Panc1 (cell line): ENCODE measurements around the gene SPRR3. TPM values are rescaled to one million over a fixed set of nuclear protein-coding genes. Genes with fewer than 3 reads are reported as not detected.

Experiments used
- ATAC-seq: fragments of 200-7000 bp; cut with Tn5 transposase; 2 replicates; pipeline ENCODE4 v1.9.1; 2020; ENCODE audit warnings: mild to moderate bottlenecking, moderate library complexity
- BruUV-seq: library from RNA; stranded (reverse); fragments of 400-500 nt; replicated peaks from 2 replicates; lab custom pipeline; 2021; lab: Mats Ljungman, UMichigan
- CTCF ChIA-PET: fragments of 300-600 bp; sonication (Branson Sonifier 250); formaldehyde crosslinking; loops from one replicate; lab custom pipeline; 2022; ENCODE audit warnings: antibody characterized with exemption; lab: Charles Lee
- POLR2A ChIA-PET: fragments of 300-600 bp; sonication (Branson Sonifier 250); formaldehyde crosslinking; loops from one replicate; lab custom pipeline; 2022; ENCODE audit warnings: antibody characterized with exemption; lab: Charles Lee
- DNase-seq: peaks from one replicate; pipeline ENCODE4 v3.0.0-alpha.2; 2010; ENCODE audit warnings: low read depth, low spot score
- H3K27ac ChIP-seq: 2 replicates; pipeline ENCODE4 v1.5.1; 2011; ENCODE audit warnings: mild to moderate bottlenecking, low read length, inconsistent platforms
- H3K27me3 ChIP-seq: fragments of 200-500 bp; sonication (Bioruptor generic); 2 replicates; pipeline ENCODE4 v1.6.0; 2014; ENCODE audit warnings: low read length, inconsistent platforms; ENCODE audit not compliant: control insufficient read depth, insufficient read depth
- H3K36me3 ChIP-seq: fragments of 200-500 bp; sonication (Bioruptor generic); 2 replicates; pipeline ENCODE4 v1.5.1; 2014; ENCODE audit warnings: inconsistent platforms, mild to moderate bottlenecking, low read length, moderate library complexity; ENCODE audit not compliant: control insufficient read depth, insufficient read depth
- H3K4me1 ChIP-seq: 2 replicates; pipeline ENCODE4 v1.5.1; 2011; ENCODE audit warnings: inconsistent platforms, mild to moderate bottlenecking, low read length, moderate library complexity; ENCODE audit not compliant: control insufficient read depth, insufficient read depth
- H3K4me3 ChIP-seq, 2 experiments: 2 replicates each; pipeline ENCODE4 v1.5.1; 2011 to 2012; ENCODE audit warnings: low read depth in 2 of 2, low read length in 2 of 2, mild to moderate bottlenecking in 2 of 2, inconsistent platforms in 1 of 2, moderate library complexity in 1 of 2
- H3K9me3 ChIP-seq: fragments of 200-500 bp; sonication (Bioruptor generic); 2 replicates; pipeline ENCODE4 v1.5.1; 2014; ENCODE audit warnings: low read depth, mild to moderate bottlenecking, inconsistent platforms, low read length, moderate library complexity; ENCODE audit not compliant: control insufficient read depth, insufficient read depth
- CTCF ChIP-seq: fragments of 450-650 bp; IDR thresholded peaks from 2 replicates; pipeline ENCODE4 v1.5.1; 2017; ENCODE audit warnings: mild to moderate bottlenecking
- POLR2AphosphoS5 ChIP-seq: IDR thresholded peaks from 2 replicates; pipeline ENCODE4 v1.6.1; 2012; ENCODE audit warnings: mild to moderate bottlenecking, low read depth, low read length, moderate library complexity
- REST ChIP-seq, 2 experiments: IDR thresholded peaks; 2 replicates each; pipeline ENCODE4 v1.6.1; 2011 to 2012; ENCODE audit warnings: low read depth in 2 of 2, control low read depth in 1 of 2, low read length in 1 of 2, mild to moderate bottlenecking in 1 of 2, moderate library complexity in 1 of 2; ENCODE audit not compliant: insufficient read depth in 1 of 2
- SIN3A ChIP-seq: IDR thresholded peaks from 2 replicates; pipeline ENCODE4 v1.6.1; 2012; ENCODE audit warnings: low read depth, mild to moderate bottlenecking, low read length, moderate library complexity, borderline replicate concordance; ENCODE audit not compliant: insufficient read depth
- TCF7L2 ChIP-seq: IDR thresholded peaks from 2 replicates; pipeline ENCODE4 v1.6.1; 2011; ENCODE audit warnings: mild to moderate bottlenecking, low read depth, low read length, inconsistent platforms
- in situ Hi-C: cut with HindIII; loops from 2 replicates; pipeline ENCODE4 v1.10.0; 2016; ENCODE audit warnings: low sequenced_read_pairs, low pct_unique_long_range_greater_than_20kb
- intact Hi-C: fragments of 100-400 bp; cut with micrococcal nuclease; formaldehyde crosslinking; loops from one replicate; pipeline ENCODE4 v1.10.0; 2022; ENCODE audit not compliant: unreplicated experiment
- total RNA-seq: library from RNA; stranded (reverse); gene quantifications from one replicate; pipeline ENCODE4 v1.2.1, GENCODE V29; 2021; ENCODE audit not compliant: unreplicated experiment

SPRR3 gene
- total RNA-seq, 1 experiment from 2014 or later = not detected

DNA sequence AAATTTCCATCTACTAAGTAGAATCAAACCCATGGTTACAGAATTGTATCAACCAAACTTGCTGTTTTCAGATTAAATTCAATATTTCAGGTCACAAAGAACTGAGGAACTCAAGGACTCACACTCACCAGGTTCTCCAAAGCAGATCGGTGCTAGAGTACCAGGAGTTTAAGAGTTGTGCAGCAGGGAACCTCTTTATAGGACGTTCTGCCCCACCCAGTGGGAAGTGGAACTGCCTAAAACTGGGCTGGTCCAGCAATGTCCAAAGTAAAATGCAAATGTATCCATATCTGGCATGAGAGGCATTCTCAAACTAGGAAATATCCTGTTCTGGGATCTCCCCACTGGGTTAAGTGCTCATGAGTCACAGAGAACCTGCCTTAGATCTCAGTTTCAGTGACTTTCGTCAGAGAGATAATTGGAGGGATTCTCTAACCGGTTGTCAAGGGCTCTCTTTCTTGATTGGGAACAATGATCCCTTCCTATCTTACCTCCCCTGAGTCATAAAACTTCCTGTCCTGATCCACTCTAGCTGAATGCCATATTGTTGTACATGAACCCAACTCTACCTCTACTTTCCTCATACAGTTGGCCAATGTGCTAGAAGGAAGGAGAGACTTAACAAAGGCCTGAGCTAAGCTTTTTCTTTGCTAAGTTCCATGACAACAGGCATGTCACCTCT lies 39.5 kb downstream of the SPRR3 start, which contains the start of gene SPRR2D:
TSS of gene SPRR2D (minus strand) at position 171 of the 682 bp plus-strand sequence. CDS start 774 bp downstream, outside the sequence.
- Histone ChIP-seq H3K27me3 (peaks cover 7% of the 10 kb centered on the region), H3K9me3 (no peaks in the 10 kb centered on the region), H3K4me3 (no peak within 1 kb of the TSS), H3K36me3 (no peaks in the 10 kb centered on the region), H3K27ac (no peak within 1 kb of the TSS), H3K4me1 (no peaks in the 10 kb centered on the region)
- POLR2A ChIA-PET = no interaction called here
- in situ Hi-C loops (no loop called here), intact Hi-C loops (no loop called here)
- no peak for ATAC-seq
- TF ChIP-seq CTCF (no peak), POLR2AphosphoS5 (no peak), SIN3A (no peak), TCF7L2 (no peak), REST (IDR thresholded peaks at IDR 0.05; ENCODE audit: insufficient read depth in 1 of 2, low read depth in 2 of 2, low read length in 1 of 2) (no peak)
- no TSS peak for BruUV-seq
- CTCF ChIA-PET = no interaction called here
- no peak for DNase-seq

DNA sequence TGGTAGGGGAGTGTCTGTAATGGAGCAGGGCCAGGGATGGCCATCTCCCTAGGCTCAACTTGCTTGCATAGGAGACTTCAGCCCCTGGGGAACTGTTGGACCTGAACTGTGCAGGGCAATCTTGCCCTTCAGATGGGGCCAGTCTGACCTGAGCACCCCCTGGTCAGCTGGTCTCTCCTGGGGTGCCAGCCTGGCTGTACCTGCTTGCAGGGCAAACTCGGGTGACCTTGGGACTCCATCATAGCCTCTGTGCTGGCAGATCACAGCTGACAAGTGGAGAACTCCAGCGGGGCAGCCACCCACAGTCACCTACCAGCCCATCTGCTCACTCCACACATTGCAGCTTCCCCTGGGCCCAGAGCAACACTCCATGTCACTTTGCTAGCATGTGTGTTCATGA lies 47.7 kb downstream of the SPRR3 start:
- Histone ChIP-seq H3K9me3 (no peaks in the 10 kb centered on the region), H3K36me3 (no peaks in the 10 kb centered on the region), H3K4me1 (no peaks in the 10 kb centered on the region), H3K27me3 (peaks cover 4% of the 10 kb centered on the region; the same call in 1 of the 2 replicates), H3K4me3 (no peak overlapping the region), H3K27ac (no peak overlapping the region)
- DNase-seq (no peak), ATAC-seq (no peak)
- intact Hi-C loops (no loop called here), in situ Hi-C loops (no loop called here)
- ChIA-PET CTCF (no interaction called here), POLR2A (no interaction called here)
- no TSS peak for BruUV-seq
- TF ChIP-seq POLR2AphosphoS5 (no peak), CTCF (no peak), TCF7L2 (no peak)

Other genes with a start within 250 kb of the SPRR3 start
- not detected for gene KPRP, start 243.7 kb upstream of the SPRR3 start, total RNA-seq
- gene LCE1F, start 226.6 kb upstream of the SPRR3 start, total RNA-seq = not detected
- not detected for gene LCE1E, start 215.5 kb upstream of the SPRR3 start, total RNA-seq
- not detected for gene LCE1D, start 205.0 kb upstream of the SPRR3 start, total RNA-seq
- not detected for gene LCE1C, start 195.1 kb upstream of the SPRR3 start, total RNA-seq
- not detected for gene LCE1B, start 189.8 kb upstream of the SPRR3 start, total RNA-seq
- gene LCE1A, start 174.3 kb upstream of the SPRR3 start, total RNA-seq = not detected
- not detected for gene LCE6A, start 158.9 kb upstream of the SPRR3 start, total RNA-seq
- gene LCE7A, start 141.8 kb upstream of the SPRR3 start, total RNA-seq = not detected
- not detected for gene SMCP, start 123.4 kb upstream of the SPRR3 start, total RNA-seq
- gene IVL, start 93.2 kb upstream of the SPRR3 start, total RNA-seq = not detected
- not detected for gene SPRR5, start 54.5 kb upstream of the SPRR3 start, total RNA-seq
- gene SPRR4, start 31.1 kb upstream of the SPRR3 start, total RNA-seq = not detected
- not detected for gene SPRR1A, start 17.7 kb upstream of the SPRR3 start, total RNA-seq
- not detected for gene SPRR1B, start 29.5 kb downstream of the SPRR3 start, total RNA-seq
- not detected for gene SPRR2D, start 39.4 kb downstream of the SPRR3 start, total RNA-seq
- not detected for gene SPRR2A, start 55.8 kb downstream of the SPRR3 start, total RNA-seq
- not detected for gene SPRR2B, start 69.9 kb downstream of the SPRR3 start, total RNA-seq
- not detected for gene SPRR2E, start 92.8 kb downstream of the SPRR3 start, total RNA-seq
- not detected for gene SPRR2F, start 111.8 kb downstream of the SPRR3 start, total RNA-seq
- not detected for gene SPRR2G, start 149.1 kb downstream of the SPRR3 start, total RNA-seq
- not detected for gene LELP1, start 201.7 kb downstream of the SPRR3 start, total RNA-seq
- not detected for gene PRR9, start 215.8 kb downstream of the SPRR3 start, total RNA-seq